Measurements from ENCODE around the gene HBS1L. TPM values are rescaled to one million over a fixed set of nuclear protein-coding genes. Genes with fewer than 3 reads are reported as not detected.

Gene HBS1L
- total and polyA plus RNA-seq, 10 of the 15 experiments (the other 5 are each of a cell fraction or from before 2014, with no cell fraction given): 58.7 to 142 (median 78.8) TPM

DNA sequence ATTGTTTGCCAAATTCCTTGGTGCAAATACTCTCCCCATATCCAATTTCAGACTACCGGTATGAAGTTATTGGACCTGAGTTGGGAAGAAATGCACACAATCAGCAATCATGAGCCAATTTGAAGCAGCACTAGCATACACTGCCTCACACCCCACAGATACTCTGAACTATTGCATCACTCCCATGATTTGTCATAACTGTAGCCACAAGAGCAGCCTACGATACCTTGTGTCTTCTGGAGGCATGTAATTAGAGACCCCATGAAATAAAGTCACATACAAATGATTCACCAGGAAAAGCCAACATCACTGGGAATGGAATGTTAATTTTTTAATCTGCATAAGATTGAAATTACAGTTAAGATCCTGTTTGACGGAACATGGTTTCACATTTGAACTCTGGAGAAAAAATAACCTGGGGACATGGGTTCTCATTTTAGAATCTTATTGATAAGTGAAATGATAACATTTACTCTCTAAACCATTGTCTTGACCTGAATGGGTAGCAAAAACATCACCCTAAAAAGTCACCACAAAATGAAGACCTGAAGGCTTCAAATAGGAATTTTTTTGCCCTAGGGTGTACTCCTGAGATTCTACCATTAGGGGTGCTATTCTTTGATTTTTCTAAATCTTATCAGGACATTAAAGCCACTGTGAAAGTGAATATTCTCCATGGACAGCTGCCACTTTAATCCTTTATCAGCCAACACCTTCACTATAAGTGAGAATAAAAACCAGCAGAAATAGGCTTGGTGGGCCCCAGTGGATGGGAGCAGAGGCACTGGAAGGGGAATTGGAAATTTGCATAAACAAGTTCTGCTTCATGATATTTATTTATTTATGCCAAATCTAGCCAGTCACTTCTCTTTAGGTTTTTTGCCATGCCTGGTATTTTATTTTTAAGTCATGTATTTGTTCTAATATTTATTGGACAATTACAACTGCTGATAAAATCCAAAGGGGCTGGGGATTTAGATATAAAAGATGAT is 34.5 kb upstream of the HBS1L start:
- Histone ChIP-seq H3K9ac (ENCODE audit: control insufficient read depth, insufficient read depth, low read length) (no peak overlapping the region), H3K4me2 (ENCODE audit: control insufficient read depth, insufficient read depth) (peak overlapping the region; percentile 53)
- peak; percentile 91 for ATAC-seq
- TF ChIP-seq CBX5 (IDR thresholded peaks at IDR 0.05; ENCODE audit: low read depth): 0 out of 2 replicates have a peak, but pooled peaks have one; percentile 16
- TF ChIP-seq ESRRA (IDR thresholded peaks at IDR 0.05; ENCODE audit: low read length): no peak
- TF ChIP-seq NR2C2 (IDR thresholded peaks at IDR 0.05; ENCODE audit: borderline replicate concordance, control insufficient read depth, insufficient read length, low read depth): no peak
- TF ChIP-seq, protein P1, sequence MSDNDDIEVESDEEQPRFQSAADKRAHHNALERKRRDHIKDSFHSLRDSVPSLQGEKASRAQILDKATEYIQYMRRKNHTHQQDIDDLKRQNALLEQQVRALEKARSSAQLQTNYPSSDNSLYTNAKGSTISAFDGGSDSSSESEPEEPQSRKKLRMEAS (IDR thresholded peaks at IDR 0.05; ENCODE audit: low read depth, low read length): no peak
- TF ChIP-seq ZNF384 (IDR thresholded peaks at IDR 0.05; ENCODE audit: borderline replicate concordance, low read depth, low read length): no peak
- peak; percentile 37; the same call in 1 of the 2 replicates for TF ChIP-seq ATF3 (IDR thresholded peaks at IDR 0.05; ENCODE audit: borderline replicate concordance, extremely low read depth, low read depth, low read length)
- TF ChIP-seq BCLAF1 (IDR thresholded peaks at IDR 0.05): no peak
- TF ChIP-seq PKNOX1 (IDR thresholded peaks at IDR 0.05): no peak
- TF ChIP-seq IRF3 (IDR thresholded peaks at IDR 0.05): no peak
- peak; percentile 73; the same call in 1 of the 2 replicates for TF ChIP-seq PAX5 (IDR thresholded peaks at IDR 0.05; ENCODE audit: borderline replicate concordance, low read depth, low read length)
- no peak for TF ChIP-seq KDM1A (IDR thresholded peaks at IDR 0.05; ENCODE audit: borderline replicate concordance)
- TF ChIP-seq FOXM1 (IDR thresholded peaks at IDR 0.05; ENCODE audit: low read depth, low read length): peak; percentile 89
- TF ChIP-seq CREB1 (IDR thresholded peaks at IDR 0.05; ENCODE audit: low read depth): peak; percentile 83
- TF ChIP-seq SP1 (IDR thresholded peaks at IDR 0.05; ENCODE audit: low read depth, low read length): no peak
- no peak for TF ChIP-seq SIX5 (IDR thresholded peaks at IDR 0.05; ENCODE audit: low read depth, low read length, severe bottlenecking)

More for the DNA sequence above, 34.5 kb upstream of the HBS1L start:
- peak overlapping the region; percentile 41 for H2AFZ ChIP-seq (ENCODE audit: control insufficient read depth, low read depth, low read length)
- BruUV-seq (replicated peaks): no TSS peak
- ChIA-PET CTCF (interaction anchor here (0.8 to 8.1 kb wide), 19 partner anchors 9 to 334 kb away, joined by 3 to 73 read pairs (median 5); partner anchors contain the start of gene HBS1L), RAD21 (ENCODE audit: unreplicated experiment) (interaction anchor here (0.9 to 6.0 kb wide), 13 partner anchors 12 to 95 kb away, joined by 3 to 75 read pairs (median 24); partner anchors contain the start of gene HBS1L), POLR2A (interaction anchor here (0.6 to 5.1 kb wide), 9 partner anchors 13 to 85 kb away, joined by 3 to 28 read pairs (median 5); partner anchors contain the start of gene HBS1L), SMC1A (ENCODE audit: uncharacterized antibody, unreplicated experiment) (interaction anchor here (0.7 to 8.1 kb wide), 24 partner anchors 13 to 339 kb away, joined by 3 to 56 read pairs (median 8); partner anchors contain the start of gene HBS1L)
- H3K9me3 ChIP-seq (replicated peaks; ENCODE audit: control insufficient read depth, insufficient read depth, low read length): no peaks in the 10 kb centered on the region
- intact Hi-C loops (cut with micrococcal nuclease; ENCODE audit: unreplicated experiment) (loop anchor here (1.0 to 2.0 kb wide), 3 partner anchors 25 to 95 kb away; partner anchors contain the start of gene HBS1L), in situ Hi-C loops (cut with MboI) (no loop called here)
- peak; percentile 63 for DNase-seq (ENCODE audit: low read depth, low spot score)
- H3K36me3 ChIP-seq (ENCODE audit: control insufficient read depth in 2 of 2, insufficient read depth in 2 of 2, low read length in 1 of 2): no peaks in the 10 kb centered on the region
- 19% methylated on average over 3 of the region's 3 CpGs for WGBS (ENCODE audit: insufficient coverage, insufficient replicate concordance, low lambda C conversion rate, missing lambda C conversion rate)
- H4K20me1 ChIP-seq (ENCODE audit: control insufficient read depth, insufficient read depth): no peaks in the 10 kb centered on the region
- FAIRE-seq: peak; percentile 76
- no peaks in the 10 kb centered on the region; a peak in 1 of 4 replicates for H3K27me3 ChIP-seq (replicated peaks in 1 of 2; ENCODE audit: control insufficient read depth in 2 of 2, insufficient read depth in 2 of 2, low read length in 1 of 2)
- peak overlapping the region; percentile 22; the same call in 1 of the 2 replicates for H3K4me3 ChIP-seq
- H3K4me1 ChIP-seq (ENCODE audit: control insufficient read depth, insufficient read depth, low read length): peaks cover 36% of the 10 kb centered on the region
- H3K79me2 ChIP-seq (ENCODE audit: control insufficient read depth, insufficient read depth, low read length): no peaks in the 10 kb centered on the region
- H3K27ac ChIP-seq (ENCODE audit: control insufficient read depth, insufficient read depth): 0 out of 2 replicates have a peak overlapping the region, but pooled peaks have one; percentile 15

Data from GM12878 (cell line).